Measurements from ENCODE around the gene VSX1.

The VSX1 gene

DNA sequence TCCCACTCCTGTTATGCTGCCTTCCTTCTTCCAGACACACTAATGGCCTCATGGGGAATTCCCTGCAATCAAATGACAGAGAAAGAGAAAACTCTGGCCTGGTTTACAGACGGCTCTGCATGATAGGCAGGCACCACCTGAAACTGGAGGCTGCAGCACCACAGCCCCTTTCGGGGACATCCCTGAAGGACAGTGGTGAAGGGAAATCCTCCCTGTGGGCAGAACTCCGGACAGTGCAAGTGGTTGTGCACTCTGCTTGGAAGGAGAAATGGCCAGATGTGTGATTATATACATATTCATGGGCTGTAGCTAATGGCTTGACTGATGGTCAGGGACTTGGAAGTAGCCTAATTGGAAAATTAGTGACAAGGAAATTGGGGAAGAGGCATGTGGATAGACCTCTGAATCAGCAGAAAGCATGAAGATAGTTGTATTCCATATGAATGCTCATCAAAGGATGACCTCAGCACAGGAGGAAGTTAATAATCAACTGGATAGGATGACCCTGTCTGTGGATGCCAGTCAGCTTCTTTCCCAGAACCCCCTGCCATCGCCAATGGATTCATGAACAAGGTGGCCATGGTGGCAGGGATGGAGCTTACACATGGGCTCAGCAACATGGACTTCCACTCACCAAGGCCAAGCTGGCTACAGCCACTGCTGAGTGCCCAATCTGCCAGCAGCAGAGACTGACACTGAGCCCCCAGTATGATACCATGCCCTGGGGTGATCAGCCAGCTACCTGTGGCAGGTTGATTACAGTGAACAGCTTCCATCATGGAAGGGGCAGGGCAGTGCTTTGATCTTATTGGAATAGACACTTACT, 44.5 kb upstream of the VSX1 start:
- Mint-ChIP-seq H3K27me3 (ENCODE audit: low read depth) (peaks cover 5% of the 10 kb centered on the region), H3K36me3 (ENCODE audit: low read depth) (no peaks in the 10 kb centered on the region), H3K9me3 (peaks cover 3% of the 10 kb centered on the region), H3K4me3 (no peak overlapping the region), H3K4me1 (no peaks in the 10 kb centered on the region), H3K27ac (no peak overlapping the region)
- TF ChIP-seq, protein P1, sequence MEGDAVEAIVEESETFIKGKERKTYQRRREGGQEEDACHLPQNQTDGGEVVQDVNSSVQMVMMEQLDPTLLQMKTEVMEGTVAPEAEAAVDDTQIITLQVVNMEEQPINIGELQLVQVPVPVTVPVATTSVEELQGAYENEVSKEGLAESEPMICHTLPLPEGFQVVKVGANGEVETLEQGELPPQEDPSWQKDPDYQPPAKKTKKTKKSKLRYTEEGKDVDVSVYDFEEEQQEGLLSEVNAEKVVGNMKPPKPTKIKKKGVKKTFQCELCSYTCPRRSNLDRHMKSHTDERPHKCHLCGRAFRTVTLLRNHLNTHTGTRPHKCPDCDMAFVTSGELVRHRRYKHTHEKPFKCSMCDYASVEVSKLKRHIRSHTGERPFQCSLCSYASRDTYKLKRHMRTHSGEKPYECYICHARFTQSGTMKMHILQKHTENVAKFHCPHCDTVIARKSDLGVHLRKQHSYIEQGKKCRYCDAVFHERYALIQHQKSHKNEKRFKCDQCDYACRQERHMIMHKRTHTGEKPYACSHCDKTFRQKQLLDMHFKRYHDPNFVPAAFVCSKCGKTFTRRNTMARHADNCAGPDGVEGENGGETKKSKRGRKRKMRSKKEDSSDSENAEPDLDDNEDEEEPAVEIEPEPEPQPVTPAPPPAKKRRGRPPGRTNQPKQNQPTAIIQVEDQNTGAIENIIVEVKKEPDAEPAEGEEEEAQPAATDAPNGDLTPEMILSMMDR (IDR thresholded peaks at IDR 0.05; ENCODE audit: unreplicated experiment in 3 of 3) = no peak

DNA sequence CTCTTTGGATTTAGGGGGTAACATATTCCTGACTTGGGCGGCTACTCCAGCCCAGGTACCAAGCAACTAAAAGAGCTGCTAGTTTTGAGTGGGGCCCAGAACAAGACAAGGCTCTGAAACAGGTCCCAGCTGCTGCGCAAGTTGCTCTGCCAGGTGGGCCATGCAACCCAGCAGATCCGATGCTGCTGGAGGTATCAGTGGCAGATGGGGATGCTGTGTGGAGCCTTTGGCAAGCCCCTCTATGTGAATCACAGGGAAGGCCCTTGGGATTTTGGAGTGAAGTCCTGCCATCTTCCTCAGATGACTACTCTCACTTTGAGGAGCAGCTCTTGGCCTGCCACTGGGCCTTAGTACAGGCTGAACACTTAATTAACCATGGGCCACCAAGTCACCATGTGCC, 43.7 kb upstream of the VSX1 start:
- TF ChIP-seq, protein P1 (IDR thresholded peaks at IDR 0.05; ENCODE audit: unreplicated experiment in 3 of 3) = no peak
- Mint-ChIP-seq H3K36me3 (ENCODE audit: low read depth) (no peaks in the 10 kb centered on the region), H3K4me1 (no peaks in the 10 kb centered on the region), H3K9me3 (peaks cover under 1% of the 10 kb centered on the region), H3K4me3 (no peak overlapping the region), H3K27ac (no peak overlapping the region), H3K27me3 (ENCODE audit: low read depth) (peaks cover 5% of the 10 kb centered on the region)

DNA sequence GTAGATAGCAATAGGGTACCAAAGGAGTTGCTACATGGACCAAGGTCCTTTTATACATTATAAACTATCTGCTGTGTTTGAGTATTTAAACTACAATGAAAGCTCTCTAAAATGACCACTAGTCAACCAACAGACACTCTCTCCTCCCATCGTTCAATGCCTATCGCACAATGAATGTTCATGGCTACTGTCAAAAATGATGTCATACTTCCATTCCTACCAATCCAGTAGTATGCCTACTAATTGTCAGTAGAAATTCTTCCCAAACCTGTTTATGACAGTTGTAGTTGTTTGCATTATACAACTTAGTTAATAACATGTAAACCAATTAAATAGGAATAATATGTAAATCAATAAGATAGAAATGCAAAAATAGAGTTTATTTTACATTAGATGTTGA, 39.0 kb upstream of the VSX1 start:
- TF ChIP-seq, protein P1 (IDR thresholded peaks at IDR 0.05; ENCODE audit: unreplicated experiment in 3 of 3) = no peak
- H3K4me1 Mint-ChIP-seq = no peaks in the 10 kb centered on the region
- H3K4me3 Mint-ChIP-seq = no peak overlapping the region
- no peaks in the 10 kb centered on the region for H3K36me3 Mint-ChIP-seq (ENCODE audit: low read depth)
- H3K9me3 Mint-ChIP-seq = no peaks in the 10 kb centered on the region
- peaks cover 12% of the 10 kb centered on the region for H3K27me3 Mint-ChIP-seq (ENCODE audit: low read depth)
- H3K27ac Mint-ChIP-seq = no peak overlapping the region

DNA sequence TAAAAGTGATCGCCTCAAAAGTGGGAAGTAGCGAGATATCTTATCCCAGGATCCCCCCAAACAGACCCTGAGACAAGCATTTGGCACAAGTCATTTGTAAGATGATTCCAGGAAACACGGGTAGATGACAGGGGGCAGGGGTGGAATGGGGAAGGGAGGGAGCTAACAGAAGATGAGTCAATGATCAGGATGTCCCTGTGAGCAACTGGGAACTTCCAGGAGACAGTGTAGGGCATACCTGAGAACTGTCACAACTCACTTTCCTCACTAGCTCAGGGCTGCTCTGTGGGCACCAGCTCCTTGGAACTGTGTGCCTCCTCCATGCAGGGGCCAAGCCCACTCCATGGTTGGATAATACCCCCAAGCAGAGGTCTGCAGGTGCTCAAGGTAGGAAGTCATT, 38.5 kb upstream of the VSX1 start:
- H3K4me1 Mint-ChIP-seq = no peaks in the 10 kb centered on the region
- H3K27me3 Mint-ChIP-seq (ENCODE audit: low read depth) = peaks cover 12% of the 10 kb centered on the region
- no peaks in the 10 kb centered on the region for H3K9me3 Mint-ChIP-seq
- no peak overlapping the region for H3K27ac Mint-ChIP-seq
- TF ChIP-seq, protein P1 (IDR thresholded peaks at IDR 0.05; ENCODE audit: unreplicated experiment in 3 of 3) = no peak
- no peaks in the 10 kb centered on the region for H3K36me3 Mint-ChIP-seq (ENCODE audit: low read depth)
- no peak overlapping the region for H3K4me3 Mint-ChIP-seq

DNA sequence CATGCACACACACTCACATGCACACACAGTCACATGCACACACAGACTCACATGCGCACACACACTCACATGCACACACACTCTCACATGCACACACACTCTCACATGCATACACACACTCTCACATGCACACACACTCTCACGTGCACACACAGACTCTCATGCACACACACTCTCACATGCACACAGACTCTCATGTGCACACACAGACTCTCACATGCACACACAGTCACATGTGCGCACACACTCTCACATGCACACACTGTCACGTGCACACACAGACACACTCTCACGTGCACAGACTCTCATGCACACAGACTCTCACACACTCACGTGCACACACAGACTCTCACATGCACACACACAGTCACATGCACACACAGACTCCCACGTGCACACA, 36.6 kb upstream of the VSX1 start:
- H3K36me3 Mint-ChIP-seq (ENCODE audit: low read depth) = no peaks in the 10 kb centered on the region
- peaks cover 5% of the 10 kb centered on the region for H3K4me1 Mint-ChIP-seq
- TF ChIP-seq, protein P1 (IDR thresholded peaks at IDR 0.05; ENCODE audit: unreplicated experiment in 3 of 3) = no peak
- H3K9me3 Mint-ChIP-seq = no peaks in the 10 kb centered on the region
- peaks cover 7% of the 10 kb centered on the region for H3K27me3 Mint-ChIP-seq (ENCODE audit: low read depth)
- no peak overlapping the region for H3K4me3 Mint-ChIP-seq
- H3K27ac Mint-ChIP-seq = no peak overlapping the region

DNA sequence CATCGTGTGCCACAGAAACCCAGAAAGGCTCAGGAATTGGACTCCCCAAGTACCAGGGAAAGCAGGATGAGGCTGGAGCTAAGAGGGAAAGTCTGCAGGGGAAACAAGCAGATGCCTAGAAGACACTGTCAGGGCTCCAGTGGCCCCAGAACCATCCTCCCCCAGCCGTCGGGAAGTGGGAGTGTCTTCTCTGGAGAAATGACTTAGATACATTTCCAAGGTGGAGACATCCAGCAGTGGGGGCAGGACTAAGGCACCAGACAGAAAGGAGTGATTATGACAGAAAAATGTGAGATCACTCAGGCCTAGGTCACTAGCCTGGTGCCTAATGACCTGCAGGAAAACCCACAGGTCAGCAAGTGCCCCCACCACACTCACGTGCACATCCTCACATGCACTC, 36.0 kb upstream of the VSX1 start:
- TF ChIP-seq, protein P1 (IDR thresholded peaks at IDR 0.05; ENCODE audit: unreplicated experiment in 3 of 3) = no peak
- H3K27ac Mint-ChIP-seq = no peak overlapping the region
- no peaks in the 10 kb centered on the region for H3K36me3 Mint-ChIP-seq (ENCODE audit: low read depth)
- H3K4me1 Mint-ChIP-seq = peaks cover 5% of the 10 kb centered on the region
- H3K4me3 Mint-ChIP-seq = no peak overlapping the region
- H3K9me3 Mint-ChIP-seq = no peaks in the 10 kb centered on the region
- H3K27me3 Mint-ChIP-seq (ENCODE audit: low read depth) = peaks cover 7% of the 10 kb centered on the region

All from nephron (organoid).